IMR-90 (cell line): ENCODE results near the gene CDK6. TPM values are rescaled to one million over a fixed set of nuclear protein-coding genes. Genes with fewer than 3 reads are reported as not detected.

ENCODE experiments used
- ATAC-seq: fragments of 200-7000 bp; cut with Tn5 transposase; 2 replicates; pipeline ENCODE4 v1.9.1; 2020; ENCODE audit warnings: low read depth, mild to moderate bottlenecking, moderate library complexity
- BruUV-seq: library from RNA; stranded (reverse); fragments of 400-500 nt; replicated peaks from 2 replicates; lab custom pipeline; 2021; lab: Mats Ljungman, UMichigan
- CTCF ChIA-PET: fragments of 300-600 bp; formaldehyde crosslinking; extraction: SDS; loops from one replicate; lab custom pipeline; 2021; ENCODE audit warnings: antibody characterized with exemption; lab: Yijun Ruan, JAX
- POLR2A ChIA-PET: fragments of 300-600 bp; sonication (Branson Sonifier 250); formaldehyde crosslinking; loops from one replicate; lab custom pipeline; 2022; ENCODE audit warnings: antibody characterized with exemption; ENCODE audit not compliant: unreplicated experiment; lab: Charles Lee
- DNase-seq: peaks from one replicate; pipeline ENCODE4 v3.0.0; 2013
- H2AFZ ChIP-seq: replicated peaks from 2 replicates; pipeline ENCODE3; 2013; ENCODE audit warnings: low read length, mild to moderate bottlenecking; ENCODE audit not compliant: poor library complexity
- H2AK5ac ChIP-seq: 2 replicates; pipeline ENCODE4 v1.6.1; 2013; ENCODE audit warnings: low read depth, low read length, inconsistent platforms
- H2AK9ac ChIP-seq: replicated peaks from 2 replicates; pipeline ENCODE3; 2013; ENCODE audit warnings: mild to moderate bottlenecking, low read depth, low read length, moderate library complexity; ENCODE audit not compliant: poor library complexity
- H2BK120ac ChIP-seq: 2 replicates; pipeline ENCODE4 v1.6.1; 2013; ENCODE audit warnings: low read depth, low read length, inconsistent platforms
- H2BK15ac ChIP-seq: 3 replicates; pipeline ENCODE4 v1.6.1; 2013; ENCODE audit warnings: low read depth, low read length, inconsistent platforms
- H2BK20ac ChIP-seq: 2 replicates; pipeline ENCODE4 v1.6.1; 2013; ENCODE audit warnings: low read depth, mild to moderate bottlenecking, inconsistent platforms, low read length, moderate library complexity
- H2BK5ac ChIP-seq: 2 replicates; pipeline ENCODE4 v1.6.1; 2013; ENCODE audit warnings: mild to moderate bottlenecking, low read depth, low read length, inconsistent platforms; ENCODE audit not compliant: poor library complexity, severe bottlenecking
- H3K14ac ChIP-seq: replicated peaks from 2 replicates; pipeline ENCODE4 v1.6.1; 2013; ENCODE audit warnings: low read depth, low read length, inconsistent platforms
- H3K18ac ChIP-seq: 2 replicates; pipeline ENCODE4 v1.6.1; 2013; ENCODE audit warnings: low read depth, low read length, control low read depth
- H3K23ac ChIP-seq: 2 replicates; pipeline ENCODE4 v1.6.1; 2013; ENCODE audit warnings: low read depth, low read length, inconsistent platforms
- H3K27ac ChIP-seq: 2 replicates; pipeline ENCODE4 v1.5.1; 2013; ENCODE audit warnings: mild to moderate bottlenecking, control low read depth, low read length; ENCODE audit not compliant: insufficient read depth
- H3K27me3 ChIP-seq: 2 replicates; pipeline ENCODE4 v1.6.1; 2013; ENCODE audit warnings: low read length; ENCODE audit not compliant: control insufficient read depth, insufficient read depth
- H3K36me3 ChIP-seq: 2 replicates; pipeline ENCODE4 v1.6.1; 2013; ENCODE audit warnings: low read length, mixed read lengths; ENCODE audit not compliant: control insufficient read depth, insufficient read depth
- H3K4ac ChIP-seq: 2 replicates; pipeline ENCODE4 v1.6.1; 2013; ENCODE audit warnings: low read depth, low read length, inconsistent platforms
- H3K4me1 ChIP-seq: 2 replicates; pipeline ENCODE4 v1.6.1; 2013; ENCODE audit warnings: low read length, mixed read lengths; ENCODE audit not compliant: control insufficient read depth, insufficient read depth
- H3K4me2 ChIP-seq: 2 replicates; pipeline ENCODE4 v1.6.1; 2013; ENCODE audit warnings: low read depth, mild to moderate bottlenecking, control low read depth, low read length, moderate library complexity
- H3K4me3 ChIP-seq: 2 replicates; pipeline ENCODE4 v1.5.1; 2013; ENCODE audit warnings: low read depth, mild to moderate bottlenecking, control low read depth, low read length, moderate library complexity; ENCODE audit not compliant: insufficient read depth
- H3K56ac ChIP-seq: 2 replicates; pipeline ENCODE4 v1.6.1; 2013; ENCODE audit warnings: low read length, inconsistent platforms; ENCODE audit not compliant: insufficient read depth; ENCODE audit errors: extremely low read depth
- H3K79me1 ChIP-seq, 2 experiments: 2 replicates each; pipeline ENCODE4 v1.6.1; 2013; ENCODE audit warnings: low read length in 2 of 2, inconsistent platforms in 1 of 2, low read depth in 1 of 2
- H3K9ac ChIP-seq: 2 replicates; pipeline ENCODE4 v1.6.1; 2013; ENCODE audit warnings: low read depth, low read length, control low read depth
- H3K9me1 ChIP-seq: 2 replicates; pipeline ENCODE4 v1.6.1; 2013; ENCODE audit warnings: low read length, inconsistent platforms; ENCODE audit not compliant: insufficient read depth
- H3K9me3 ChIP-seq: 2 replicates; pipeline ENCODE4 v1.6.1; 2013; ENCODE audit warnings: low read length; ENCODE audit not compliant: control insufficient read depth, insufficient read depth
- H4K20me1 ChIP-seq: 2 replicates; pipeline ENCODE4 v1.6.1; 2013; ENCODE audit warnings: low read length, inconsistent platforms; ENCODE audit not compliant: insufficient read depth
- H4K5ac ChIP-seq: 2 replicates; pipeline ENCODE4 v1.6.1; 2013; ENCODE audit warnings: mild to moderate bottlenecking, low read depth, low read length, control low read depth
- H4K8ac ChIP-seq, 2 experiments: 2 replicates each; pipeline ENCODE4 v1.6.1; 2013; ENCODE audit warnings: low read depth in 2 of 2, low read length in 2 of 2, control low read depth in 1 of 2, inconsistent platforms in 1 of 2
- H4K91ac ChIP-seq: 2 replicates; pipeline ENCODE4 v1.6.1; 2013; ENCODE audit warnings: low read depth, low read length, inconsistent platforms; ENCODE audit not compliant: insufficient read depth
- BHLHE40 ChIP-seq: fragments of 150-350 bp; IDR thresholded peaks from 2 replicates; pipeline ENCODE4 v1.6.1; 2016; ENCODE audit warnings: mild to moderate bottlenecking, low read depth, low read length
- CEBPB ChIP-seq: IDR thresholded peaks from 2 replicates; pipeline ENCODE4 v1.6.1; 2012; ENCODE audit warnings: low read depth, low read length, improper control_type of control experiment
- CHD1 ChIP-seq: IDR thresholded peaks from 2 replicates; pipeline ENCODE4 v1.6.1; 2012; ENCODE audit warnings: low read depth, low read length, improper control_type of control experiment
- FOS ChIP-seq: fragments of 150-350 bp; IDR thresholded peaks from 2 replicates; pipeline ENCODE4 v1.6.1; 2016; ENCODE audit warnings: low read depth, low read length
- MAFK ChIP-seq: IDR thresholded peaks from 2 replicates; pipeline ENCODE4 v1.6.1; 2012; ENCODE audit warnings: low read depth, low read length, improper control_type of control experiment
- MAZ ChIP-seq: IDR thresholded peaks from 2 replicates; pipeline ENCODE4 v1.6.1; 2012; ENCODE audit warnings: low read depth, mild to moderate bottlenecking, low read length, improper control_type of control experiment, moderate library complexity, borderline replicate concordance
- MXI1 ChIP-seq: IDR thresholded peaks from 2 replicates; pipeline ENCODE4 v1.6.1; 2012; ENCODE audit warnings: low read depth, mild to moderate bottlenecking, low read length, moderate library complexity, borderline replicate concordance
- POLR2A ChIP-seq: IDR thresholded peaks from 2 replicates; pipeline ENCODE4 v1.6.1; 2012; ENCODE audit warnings: mild to moderate bottlenecking, low read depth, low read length
- RAD21 ChIP-seq: IDR thresholded peaks from 2 replicates; pipeline ENCODE4 v1.6.1; 2012; ENCODE audit warnings: low read length, improper control_type of control experiment
- RCOR1 ChIP-seq: IDR thresholded peaks from 2 replicates; pipeline ENCODE4 v1.6.1; 2012; ENCODE audit warnings: mild to moderate bottlenecking, low read length, improper control_type of control experiment; ENCODE audit not compliant: insufficient replicate concordance
- RFX5 ChIP-seq: IDR thresholded peaks from 2 replicates; pipeline ENCODE4 v1.8.0; 2012; ENCODE audit warnings: low read depth, mild to moderate bottlenecking, low read length, moderate library complexity
- SMC3 ChIP-seq: fragments of 150-350 bp; IDR thresholded peaks from 2 replicates; pipeline ENCODE4 v1.6.1; 2016; ENCODE audit warnings: low read depth, mild to moderate bottlenecking, antibody characterized with exemption, low read length, moderate library complexity
- WGBS, 2 experiments: methylation state at CpG; one replicate each; pipeline versions ENCODE4 v1.1.5 to v1.1.7; 2013; ENCODE audit warnings: missing lambda C conversion rate in 2 of 2; ENCODE audit not compliant: insufficient read length in 1 of 2; ENCODE audit errors: extremely low coverage in 2 of 2; 5-methylcytosine and 5-hydroxymethylcytosine counted together
- dilution Hi-C: fragments of 300-500 bp; cut with HindIII; formaldehyde crosslinking; loops from one replicate; pipeline ENCODE4 v1.14.3; 2018; ENCODE audit warnings: low sequenced_read_pairs; ENCODE audit not compliant: unreplicated experiment
- in situ Hi-C: fragments of 300-500 bp; cut with MboI; formaldehyde crosslinking; loops from 3 replicates; pipeline ENCODE4 v1.14.3; 2019; ENCODE audit warnings: low sequenced_read_pairs, inconsistent platforms, mixed read lengths
- intact Hi-C: fragments of 100-400 bp; cut with micrococcal nuclease; formaldehyde crosslinking; loops from 2 replicates; pipeline ENCODE4 v1.10.0; 2022
- polyA plus RNA-seq, 3 experiments: library from polyadenylated mRNA; depleted of rRNA; stranded (reverse); fragments of >200 nt; gene quantifications; 2 replicates each; pipeline ENCODE4 v1.2.3, GENCODE V29; 2012; ENCODE audit warnings: low replicate concordance in 1 of 3
- total RNA-seq: library from RNA; depleted of rRNA; stranded (reverse); fragments of >200 nt; gene quantifications from 2 replicates; pipeline ENCODE4 v1.2.3, GENCODE V29; 2012
- TF ChIP-seq, protein P1 (sequence below): fragments of 150-350 bp; IDR thresholded peaks from 2 replicates; pipeline ENCODE4 v1.6.1; 2017; ENCODE audit warnings: mild to moderate bottlenecking, antibody characterized with exemption, low read length, low read depth
- TF ChIP-seq, protein P2 (sequence below): fragments of 150-350 bp; IDR thresholded peaks from 2 replicates; pipeline ENCODE4 v1.6.1; 2016; ENCODE audit warnings: low read depth, mild to moderate bottlenecking, low read length, moderate library complexity, borderline replicate concordance
- TF ChIP-seq, protein P3 (sequence below): conservative IDR thresholded peaks from 2 replicates; pipeline ENCODE4 v1.5.1; 2012; ENCODE audit warnings: mild to moderate bottlenecking, low read depth, low read length, improper control_type of control experiment

CDK6 gene
- total and polyA plus RNA-seq, 2 of the 4 experiments (the other 2 are of a cell fraction), result 21.5 to 195 TPM

GRCh38 chr7:92750447-92750839 lies 85.9 kb downstream of the CDK6 start:
- no peaks in the 10 kb centered on the region for H3K27me3 ChIP-seq
- WGBS, 2 experiments, result no CpG with 5 or more reads among the region's 4 CpGs
- H3K14ac ChIP-seq, result no peak overlapping the region; the same call in 1 of the 2 replicates
- H2BK20ac ChIP-seq, result peak overlapping the region; percentile 88
- peaks cover 24% of the 10 kb centered on the region for H3K4me1 ChIP-seq
- no TSS peak for BruUV-seq
- H2AK5ac ChIP-seq, result no peak overlapping the region; the same call in 1 of the 2 replicates
- DNase-seq (peak; percentile 85), ATAC-seq (no peak)
- H2BK5ac ChIP-seq, result peak overlapping the region; percentile 96
- peak overlapping the region; percentile 98; the same call in 1 of the 2 replicates for H3K18ac ChIP-seq
- H2BK120ac ChIP-seq, result peak overlapping the region; percentile 86
- H3K9me3 ChIP-seq, result no peaks in the 10 kb centered on the region
- peaks cover 21 to 55% of the 10 kb centered on the region in 2 experiments; a peak in 3 of 4 replicates for H3K79me1 ChIP-seq
- peaks cover 3% of the 10 kb centered on the region; the same call in 1 of the 2 replicates for H3K36me3 ChIP-seq
- H3K23ac ChIP-seq, result no peak overlapping the region
- no peak overlapping the region; the same call in 1 of the 2 replicates for H3K4ac ChIP-seq
- peaks cover 16% of the 10 kb centered on the region for H3K9me1 ChIP-seq
- no peak overlapping the region for H2AFZ ChIP-seq
- CTCF ChIA-PET, result no interaction called here
- peaks cover 7% of the 10 kb centered on the region; the same call in 1 of the 2 replicates for H4K20me1 ChIP-seq
- peak overlapping the region; percentile 22; the same call in 1 of the 3 replicates for H2BK15ac ChIP-seq
- no peak overlapping the region for H3K4me3 ChIP-seq
- no peak overlapping the region for H2AK9ac ChIP-seq
- peak overlapping the region; percentile 84; the same call in 1 of the 2 replicates for H3K56ac ChIP-seq
- 0 out of 2 replicates have a peak overlapping the region, but pooled peaks have one; percentile 15 for H3K27ac ChIP-seq
- peak overlapping the region; percentile 64; the same call in 1 of the 2 replicates for H3K4me2 ChIP-seq
- dilution Hi-C loops, result no loop called here
- POLR2A ChIA-PET, result no interaction called here
- H4K8ac ChIP-seq, result peak overlapping the region; percentile 70 to 78; a peak in 3 of 4 replicates
- in situ Hi-C loops, result no loop called here
- no peak overlapping the region for H3K9ac ChIP-seq
- H4K91ac ChIP-seq, result peak overlapping the region; percentile 79
- intact Hi-C loops, result loop anchor here (5.0 kb wide), 2 partner anchors 82 to 128 kb away; no protein-coding TSS in a partner anchor
- H4K5ac ChIP-seq, result peak overlapping the region; percentile 93; the same call in 1 of the 2 replicates
- no peak for TF ChIP-seq MXI1
- TF ChIP-seq MAFK, result no peak
- no peak for TF ChIP-seq RCOR1
- TF ChIP-seq, protein P1, sequence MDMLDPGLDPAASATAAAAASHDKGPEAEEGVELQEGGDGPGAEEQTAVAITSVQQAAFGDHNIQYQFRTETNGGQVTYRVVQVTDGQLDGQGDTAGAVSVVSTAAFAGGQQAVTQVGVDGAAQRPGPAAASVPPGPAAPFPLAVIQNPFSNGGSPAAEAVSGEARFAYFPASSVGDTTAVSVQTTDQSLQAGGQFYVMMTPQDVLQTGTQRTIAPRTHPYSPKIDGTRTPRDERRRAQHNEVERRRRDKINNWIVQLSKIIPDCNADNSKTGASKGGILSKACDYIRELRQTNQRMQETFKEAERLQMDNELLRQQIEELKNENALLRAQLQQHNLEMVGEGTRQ, result no peak
- no peak for TF ChIP-seq SMC3
- no peak for TF ChIP-seq RFX5
- peak; percentile 65 for TF ChIP-seq FOS
- no peak for TF ChIP-seq POLR2A
- TF ChIP-seq, protein P2, sequence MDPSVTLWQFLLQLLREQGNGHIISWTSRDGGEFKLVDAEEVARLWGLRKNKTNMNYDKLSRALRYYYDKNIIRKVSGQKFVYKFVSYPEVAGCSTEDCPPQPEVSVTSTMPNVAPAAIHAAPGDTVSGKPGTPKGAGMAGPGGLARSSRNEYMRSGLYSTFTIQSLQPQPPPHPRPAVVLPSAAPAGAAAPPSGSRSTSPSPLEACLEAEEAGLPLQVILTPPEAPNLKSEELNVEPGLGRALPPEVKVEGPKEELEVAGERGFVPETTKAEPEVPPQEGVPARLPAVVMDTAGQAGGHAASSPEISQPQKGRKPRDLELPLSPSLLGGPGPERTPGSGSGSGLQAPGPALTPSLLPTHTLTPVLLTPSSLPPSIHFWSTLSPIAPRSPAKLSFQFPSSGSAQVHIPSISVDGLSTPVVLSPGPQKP, result no peak
- TF ChIP-seq BHLHE40, result 0 out of 2 replicates have a peak, but pooled peaks have one; percentile 4
- no peak for TF ChIP-seq CHD1
- TF ChIP-seq RAD21, result no peak
- TF ChIP-seq CEBPB, result 0 out of 2 replicates have a peak, but pooled peaks have one; percentile 19
- TF ChIP-seq, protein P3, sequence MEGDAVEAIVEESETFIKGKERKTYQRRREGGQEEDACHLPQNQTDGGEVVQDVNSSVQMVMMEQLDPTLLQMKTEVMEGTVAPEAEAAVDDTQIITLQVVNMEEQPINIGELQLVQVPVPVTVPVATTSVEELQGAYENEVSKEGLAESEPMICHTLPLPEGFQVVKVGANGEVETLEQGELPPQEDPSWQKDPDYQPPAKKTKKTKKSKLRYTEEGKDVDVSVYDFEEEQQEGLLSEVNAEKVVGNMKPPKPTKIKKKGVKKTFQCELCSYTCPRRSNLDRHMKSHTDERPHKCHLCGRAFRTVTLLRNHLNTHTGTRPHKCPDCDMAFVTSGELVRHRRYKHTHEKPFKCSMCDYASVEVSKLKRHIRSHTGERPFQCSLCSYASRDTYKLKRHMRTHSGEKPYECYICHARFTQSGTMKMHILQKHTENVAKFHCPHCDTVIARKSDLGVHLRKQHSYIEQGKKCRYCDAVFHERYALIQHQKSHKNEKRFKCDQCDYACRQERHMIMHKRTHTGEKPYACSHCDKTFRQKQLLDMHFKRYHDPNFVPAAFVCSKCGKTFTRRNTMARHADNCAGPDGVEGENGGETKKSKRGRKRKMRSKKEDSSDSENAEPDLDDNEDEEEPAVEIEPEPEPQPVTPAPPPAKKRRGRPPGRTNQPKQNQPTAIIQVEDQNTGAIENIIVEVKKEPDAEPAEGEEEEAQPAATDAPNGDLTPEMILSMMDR, result no peak
- TF ChIP-seq MAZ, result no peak
